Measurements from ENCODE around the gene MAGEB10. TPM values are rescaled to one million over a fixed set of nuclear protein-coding genes. Genes with fewer than 3 reads are reported as not detected.
"Not testable (repeated sequence)": the region's sequence is repeated elsewhere in the genome, so short reads cannot be mapped to it uniquely, and the experiment has no call there.

MAGEB10 gene
- total RNA-seq, 1 donor from 2014 or later = not detected

GRCh38 chrX:27808226-27808625 lies 436 bp downstream of the MAGEB10 start:
- no peak overlapping the region for H3K4me3 ChIP-seq (ENCODE audit: low read depth, low read length)
- no peak for TF ChIP-seq CTCF (conservative IDR thresholded peaks at IDR 0.05; ENCODE audit: low read depth, low read length)
- no peak for DNase-seq (ENCODE audit: low read depth)

- DNase-seq (ENCODE audit: low read depth); H3K4me3 ChIP-seq (ENCODE audit: low read depth, low read length): not testable (repeated sequence)
Measured at GRCh38 chrX:27808991-27809859, 1.4 kb downstream of the MAGEB10 start.

DNA sequence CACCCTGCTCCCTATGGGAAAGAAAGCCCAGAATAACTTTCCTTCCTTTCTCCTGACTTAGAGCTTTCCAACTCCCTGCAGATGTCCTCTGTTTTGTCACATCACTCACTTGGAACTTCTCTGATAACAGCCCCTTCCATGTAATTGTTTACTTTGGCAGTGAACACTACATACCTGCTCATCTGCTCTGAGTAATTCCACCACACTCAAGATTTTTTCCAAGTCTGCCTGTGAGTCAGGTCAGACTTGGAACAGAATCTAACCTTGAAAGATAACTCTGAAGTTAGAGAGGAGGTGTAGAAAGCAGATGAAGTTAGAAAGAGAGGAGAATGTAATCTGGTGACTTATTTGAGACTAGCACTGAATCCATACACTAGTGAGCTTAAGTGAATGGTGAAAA lies 7.4 kb downstream of the MAGEB10 start:
- H3K4me3 ChIP-seq (ENCODE audit: low read depth, low read length) = no peak overlapping the region
- DNase-seq (ENCODE audit: low read depth) = no peak
- no peak for TF ChIP-seq CTCF (conservative IDR thresholded peaks at IDR 0.05; ENCODE audit: low read depth, low read length)

DNA sequence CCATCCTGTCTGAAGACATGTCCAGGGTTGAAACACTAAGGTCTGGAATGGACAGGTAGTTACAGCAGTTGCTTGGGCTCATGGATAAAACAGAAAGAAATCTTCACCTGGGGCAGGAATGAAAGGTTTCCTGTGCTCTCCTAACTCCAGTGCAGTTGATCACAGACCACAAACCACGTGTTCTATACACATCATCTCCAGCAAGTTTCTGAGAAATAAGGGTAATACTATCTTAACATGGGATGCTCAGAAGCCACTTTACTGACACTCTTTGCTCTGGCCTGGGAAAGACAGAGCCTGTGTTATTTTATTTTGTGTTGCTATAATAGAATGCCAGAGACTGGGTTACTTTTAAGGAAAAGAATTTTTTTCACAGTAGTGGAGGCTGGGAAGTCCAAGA lies 16.0 kb downstream of the MAGEB10 start:
- no peak for TF ChIP-seq CTCF (conservative IDR thresholded peaks at IDR 0.05; ENCODE audit: low read depth, low read length)
- H3K4me3 ChIP-seq (ENCODE audit: low read depth, low read length) = no peak overlapping the region
- DNase-seq (ENCODE audit: low read depth) = no peak

DNA sequence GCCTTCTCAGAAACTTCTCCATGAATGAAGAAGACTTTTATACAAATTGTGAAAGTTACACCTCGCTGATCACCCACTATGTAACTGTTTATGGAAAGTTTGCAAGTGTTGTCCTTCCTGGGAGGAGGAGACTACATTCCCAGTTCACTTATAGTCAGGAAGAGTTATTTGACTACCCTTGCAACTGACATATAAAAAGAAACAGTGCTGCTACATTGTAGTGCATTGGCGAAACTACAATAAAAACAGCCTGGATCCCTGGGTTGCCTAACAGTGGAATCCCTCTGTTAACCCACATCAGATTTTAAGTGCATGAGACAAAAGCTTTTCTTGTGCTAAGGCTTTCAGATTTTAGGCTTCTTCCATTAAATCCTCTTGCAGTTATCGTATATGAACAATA lies 30.4 kb downstream of the MAGEB10 start:
- no peak for TF ChIP-seq CTCF (conservative IDR thresholded peaks at IDR 0.05; ENCODE audit: low read depth, low read length)
- no peak for DNase-seq (ENCODE audit: low read depth)
- H3K4me3 ChIP-seq (ENCODE audit: low read depth, low read length) = no peak overlapping the region

- H3K4me3 ChIP-seq (ENCODE audit: low read depth, low read length) = no peak overlapping the region
- no peak for TF ChIP-seq CTCF (conservative IDR thresholded peaks at IDR 0.05; ENCODE audit: low read depth, low read length)
- no peak for DNase-seq (ENCODE audit: low read depth)
Measured at GRCh38 chrX:27840881-27841280, 33.1 kb downstream of the MAGEB10 start.

- H3K4me3 ChIP-seq (ENCODE audit: low read depth, low read length) = no peak overlapping the region
- TF ChIP-seq CTCF (conservative IDR thresholded peaks at IDR 0.05; ENCODE audit: low read depth, low read length) = no peak
- no peak for DNase-seq (ENCODE audit: low read depth)
Measured at GRCh38 chrX:27842859-27843258, 35.1 kb downstream of the MAGEB10 start.
